Bone marrow (tissue), 2 donors: ENCODE results near the gene RPIA.
"Not testable (repeated sequence)": the region's sequence is repeated elsewhere in the genome, so short reads cannot be mapped to it uniquely, and the experiment has no call there.

Experiments
- DNase-seq, 2 donors: peaks; one replicate each; lab custom pipeline; 2025; lab: John Stamatoyannopoulos, UW

The RPIA gene

DNA sequence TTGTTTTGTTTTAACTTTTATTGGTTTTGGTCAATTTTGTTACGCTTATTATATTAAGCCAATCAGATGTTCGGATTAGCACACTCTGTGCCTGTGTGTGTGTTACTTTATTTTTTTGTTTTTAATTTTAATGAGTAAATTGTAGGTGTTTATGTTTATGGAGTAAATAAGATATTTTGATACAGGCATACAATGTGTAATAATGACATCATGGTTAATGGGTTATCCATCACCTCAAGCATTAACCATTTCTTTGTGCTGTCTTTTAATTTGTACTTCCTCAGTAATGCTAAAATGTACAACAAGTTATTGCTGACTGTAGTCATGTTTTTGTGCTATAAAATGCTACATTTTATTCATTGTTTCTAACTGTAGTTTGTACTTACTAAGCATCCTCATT is 97.7 kb downstream of the RPIA start:
- DNase-seq: not testable (repeated sequence)

DNA sequence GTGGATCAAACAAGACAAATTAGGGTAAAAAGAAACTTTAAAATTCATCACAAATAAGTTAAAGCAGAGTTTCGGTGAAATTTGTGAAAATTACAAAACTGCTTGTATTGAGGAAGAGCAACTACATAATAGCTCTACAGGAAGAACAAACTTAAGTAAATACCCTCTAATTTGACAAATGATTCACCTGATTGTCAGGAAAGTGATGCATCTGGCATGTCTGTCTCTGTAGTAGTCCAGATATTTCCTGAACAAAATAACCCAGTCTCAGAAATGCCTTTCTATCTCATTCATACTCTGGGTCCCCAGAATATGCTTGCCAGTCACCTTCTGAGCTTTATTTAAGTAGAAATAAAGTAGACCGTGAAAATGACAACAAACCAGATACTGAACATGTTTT is 104.5 kb downstream of the RPIA start:
- DNase-seq: not testable (repeated sequence)

DNA sequence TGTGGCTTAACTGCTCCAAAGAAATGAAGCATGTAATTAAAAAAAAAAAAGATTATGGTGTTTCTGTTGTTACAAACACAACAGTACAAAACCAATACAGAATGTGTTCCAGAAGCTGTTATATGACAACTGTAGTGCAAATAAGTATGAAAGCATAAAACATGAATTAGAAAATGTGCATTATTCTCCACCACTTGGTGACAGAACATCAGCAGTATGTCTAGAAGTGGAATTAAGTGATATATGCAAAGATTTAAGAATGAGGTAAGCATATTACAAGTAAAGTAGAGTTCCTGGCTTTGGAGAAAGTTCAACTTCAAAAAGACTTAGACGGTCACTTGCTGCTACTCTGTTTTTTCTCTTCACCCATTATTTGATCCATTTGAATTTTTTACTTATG is 105.0 kb downstream of the RPIA start:
- not testable (repeated sequence) for DNase-seq

DNA sequence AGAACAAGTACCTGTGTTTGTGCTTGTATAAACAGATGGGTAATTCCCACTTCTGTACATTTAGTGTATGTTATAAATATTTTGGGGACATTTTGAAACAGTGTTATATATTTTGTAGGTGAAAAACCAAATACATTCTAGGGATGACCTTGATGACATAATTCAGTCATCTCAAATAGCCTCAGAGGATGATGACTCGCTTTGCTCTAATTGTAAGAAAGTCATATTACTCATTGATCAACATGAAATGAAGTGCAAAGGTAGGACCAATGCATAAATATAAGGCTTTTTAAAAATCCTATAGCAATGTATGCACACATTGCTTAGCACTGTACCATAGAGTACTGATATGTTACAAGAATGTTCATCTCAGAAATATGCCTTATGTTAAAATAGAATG is 105.7 kb downstream of the RPIA start:
- not testable (repeated sequence) for DNase-seq
